ENCODE results near the gene CDK17.

DNA sequence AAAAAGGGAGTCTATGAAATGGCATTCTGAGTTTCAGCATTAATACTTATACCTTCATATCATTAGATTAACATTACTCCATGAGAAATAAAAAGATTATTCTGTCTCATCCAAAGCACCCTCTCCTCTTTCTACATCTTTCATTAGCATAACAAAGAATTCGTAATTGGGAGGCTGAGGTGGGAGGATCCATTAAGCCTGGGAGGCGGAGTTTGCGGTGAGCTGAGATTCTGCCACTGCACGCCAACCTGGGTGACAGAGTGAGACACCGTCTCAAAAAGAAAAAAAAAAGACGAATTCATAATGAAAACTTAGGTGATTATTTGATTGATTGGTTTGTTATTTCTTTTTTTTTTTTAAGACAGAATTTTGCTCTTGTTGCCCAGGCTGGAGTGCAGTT is 1.8 kb upstream of the CDK17 start:
- no peak for TF ChIP-seq EZH2 (IDR thresholded peaks at IDR 0.05; ENCODE audit: low read length, missing control alignments)
- TF ChIP-seq, protein P1, sequence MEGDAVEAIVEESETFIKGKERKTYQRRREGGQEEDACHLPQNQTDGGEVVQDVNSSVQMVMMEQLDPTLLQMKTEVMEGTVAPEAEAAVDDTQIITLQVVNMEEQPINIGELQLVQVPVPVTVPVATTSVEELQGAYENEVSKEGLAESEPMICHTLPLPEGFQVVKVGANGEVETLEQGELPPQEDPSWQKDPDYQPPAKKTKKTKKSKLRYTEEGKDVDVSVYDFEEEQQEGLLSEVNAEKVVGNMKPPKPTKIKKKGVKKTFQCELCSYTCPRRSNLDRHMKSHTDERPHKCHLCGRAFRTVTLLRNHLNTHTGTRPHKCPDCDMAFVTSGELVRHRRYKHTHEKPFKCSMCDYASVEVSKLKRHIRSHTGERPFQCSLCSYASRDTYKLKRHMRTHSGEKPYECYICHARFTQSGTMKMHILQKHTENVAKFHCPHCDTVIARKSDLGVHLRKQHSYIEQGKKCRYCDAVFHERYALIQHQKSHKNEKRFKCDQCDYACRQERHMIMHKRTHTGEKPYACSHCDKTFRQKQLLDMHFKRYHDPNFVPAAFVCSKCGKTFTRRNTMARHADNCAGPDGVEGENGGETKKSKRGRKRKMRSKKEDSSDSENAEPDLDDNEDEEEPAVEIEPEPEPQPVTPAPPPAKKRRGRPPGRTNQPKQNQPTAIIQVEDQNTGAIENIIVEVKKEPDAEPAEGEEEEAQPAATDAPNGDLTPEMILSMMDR (conservative IDR thresholded peaks at IDR 0.05 in 1 of 2, IDR thresholded peaks at IDR 0.05 in 1 of 2; ENCODE audit: low read depth in 1 of 2, low read length in 2 of 2) = no peak

Data from fibroblast of lung (primary cell).